H1 (cell line): ENCODE measurements around the gene ATF7IP2. TPM values are rescaled to one million over a fixed set of nuclear protein-coding genes. Genes with fewer than 3 reads are reported as not detected.

Experiments
- CTCF ChIA-PET: fragments of 300-600 bp; sonication (Branson Sonifier 250); formaldehyde crosslinking; loops from one replicate; lab custom pipeline; 2021; ENCODE audit not compliant: partially characterized antibody; lab: Charles Lee
- POLR2A ChIA-PET: fragments of 300-600 bp; sonication (Branson Sonifier 250); formaldehyde crosslinking; loops from one replicate; lab custom pipeline; 2021; ENCODE audit warnings: inconsistent platforms; ENCODE audit not compliant: partially characterized antibody; lab: Charles Lee
- DNase-seq, 2 experiments: peaks; one replicate each; pipeline versions ENCODE4 v3.0.0 to v3.0.0-alpha.2; 2010 to 2022; ENCODE audit warnings: low spot score in 2 of 2, low read depth in 1 of 2, mixed read lengths in 1 of 2
- FAIRE-seq: peaks from 2 replicates; lab custom pipeline; 2011; peaks lifted over from hg19 to GRCh38; lab: Jason Lieb, UNC
- H2AFZ ChIP-seq: 2 replicates; pipeline ENCODE4 v1.8.1; 2012; ENCODE audit warnings: low read length, inconsistent platforms
- H2AK5ac ChIP-seq: 2 replicates; pipeline ENCODE4 v1.6.1; 2013; ENCODE audit warnings: low read depth, low read length
- H2BK120ac ChIP-seq: replicated peaks from 2 replicates; pipeline ENCODE3; 2013; ENCODE audit warnings: low read depth, low read length, inconsistent platforms
- H2BK12ac ChIP-seq: 2 replicates; pipeline ENCODE4 v1.6.1; 2013; ENCODE audit warnings: low read depth, low read length
- H2BK15ac ChIP-seq: 2 replicates; pipeline ENCODE4 v1.6.1; 2013; ENCODE audit warnings: low read length
- H2BK20ac ChIP-seq: 2 replicates; pipeline ENCODE4 v1.6.1; 2013; ENCODE audit warnings: low read length
- H2BK5ac ChIP-seq: 2 replicates; pipeline ENCODE4 v1.6.1; 2013; ENCODE audit warnings: low read depth, low read length
- H3K14ac ChIP-seq: 2 replicates; pipeline ENCODE4 v1.6.1; 2013; ENCODE audit warnings: inconsistent platforms; ENCODE audit not compliant: insufficient read length
- H3K18ac ChIP-seq: 2 replicates; pipeline ENCODE4 v1.6.1; 2013; ENCODE audit warnings: low read length; ENCODE audit errors: extremely low read depth
- H3K23ac ChIP-seq: 2 replicates; pipeline ENCODE4 v1.6.1; 2013; ENCODE audit warnings: inconsistent platforms; ENCODE audit not compliant: insufficient read length
- H3K23me2 ChIP-seq: 2 replicates; pipeline ENCODE4 v1.6.1; 2013; ENCODE audit warnings: low read depth, low read length
- H3K27ac ChIP-seq: 2 replicates; pipeline ENCODE4 v1.6.1; 2011; ENCODE audit warnings: low read depth, low read length, inconsistent platforms
- H3K27me3 ChIP-seq, 4 experiments: replicated peaks in 1 of 4; 1 replicate in 1 of 4; 2 replicates in 3 of 4; pipeline versions ENCODE4 v1.6.1 to v1.8.1; 2011 to 2013; ENCODE audit warnings: low read length in 3 of 4, mild to moderate bottlenecking in 3 of 4, inconsistent platforms in 2 of 4, mixed read lengths in 2 of 4, moderate library complexity in 1 of 4; ENCODE audit not compliant: control insufficient read depth in 3 of 4, insufficient read depth in 3 of 4; ENCODE audit errors: extremely low read depth in 1 of 4
- H3K36me3 ChIP-seq, 4 experiments: 2 replicates each; pipeline versions ENCODE4 v1.6.1 to v1.8.1; 2011 to 2013; ENCODE audit warnings: mild to moderate bottlenecking in 4 of 4, low read length in 3 of 4, moderate library complexity in 2 of 4, control low read depth in 1 of 4, inconsistent platforms in 1 of 4; ENCODE audit not compliant: insufficient read depth in 4 of 4, control insufficient read depth in 2 of 4
- H3K4ac ChIP-seq: replicated peaks from 2 replicates; pipeline ENCODE3; 2013; ENCODE audit warnings: low read length, low read depth, mixed read lengths, inconsistent platforms; ENCODE audit not compliant: insufficient read length
- H3K4me1 ChIP-seq, 4 experiments: replicated peaks in 1 of 4; 1 replicate in 1 of 4; 2 replicates in 3 of 4; pipeline versions ENCODE4 v1.6.1 to v1.8.1; 2011 to 2013; ENCODE audit warnings: low read length in 3 of 4, inconsistent platforms in 2 of 4, mixed read lengths in 1 of 4; ENCODE audit not compliant: insufficient read depth in 4 of 4, control insufficient read depth in 3 of 4
- H3K4me2 ChIP-seq, 2 experiments: 2 replicates each; pipeline versions ENCODE4 v1.6.1 to v1.8.1; 2011 to 2013; ENCODE audit warnings: low read depth in 2 of 2, low read length in 2 of 2, control low read depth in 1 of 2, inconsistent platforms in 1 of 2, mild to moderate bottlenecking in 1 of 2; ENCODE audit not compliant: insufficient read depth in 1 of 2
- H3K4me3 ChIP-seq, 4 experiments: fragments of 200-600, 300-600 bp in 1 of 4; sonication (generic), shearing (Covaris generic), sonication (Bioruptor Twin) in 1 of 4; 2 replicates each; pipeline versions ENCODE4 v1.5.1 to v1.8.1; 2011 to 2016; ENCODE audit warnings: low read length in 4 of 4, low read depth in 3 of 4, control low read depth in 2 of 4, inconsistent platforms in 2 of 4, mild to moderate bottlenecking in 2 of 4, mixed read lengths in 1 of 4, moderate library complexity in 1 of 4; ENCODE audit not compliant: insufficient read depth in 2 of 4; ENCODE audit errors: extremely low read depth in 1 of 4
- H3K56ac ChIP-seq: replicated peaks from 2 replicates; pipeline ENCODE3; 2013; ENCODE audit warnings: low read depth, mild to moderate bottlenecking, mixed read lengths, low read length, inconsistent platforms; ENCODE audit not compliant: insufficient read length
- H3K79me1 ChIP-seq: 2 replicates; pipeline ENCODE4 v1.6.1; 2013; ENCODE audit warnings: low read depth, low read length, control low read depth
- H3K79me2 ChIP-seq, 2 experiments: 2 replicates each; pipeline versions ENCODE4 v1.6.1 to v1.8.1; 2012 to 2013; ENCODE audit warnings: low read length in 2 of 2, mild to moderate bottlenecking in 2 of 2, inconsistent platforms in 1 of 2; ENCODE audit not compliant: insufficient read depth in 2 of 2, control insufficient read depth in 1 of 2
- H3K9ac ChIP-seq, 4 experiments: replicated peaks in 1 of 4; 1 replicate in 1 of 4; 2 replicates in 3 of 4; pipeline versions ENCODE4 v1.6.1 to v1.8.1; 2011 to 2013; ENCODE audit warnings: low read depth in 3 of 4, low read length in 3 of 4, control low read depth in 2 of 4, mild to moderate bottlenecking in 2 of 4, moderate library complexity in 2 of 4, inconsistent platforms in 1 of 4; ENCODE audit errors: extremely low read depth in 1 of 4
- H3K9me3 ChIP-seq, 2 experiments: 2 replicates each; pipeline versions ENCODE4 v1.6.1 to v1.8.1; 2012 to 2013; ENCODE audit warnings: mild to moderate bottlenecking in 2 of 2, moderate library complexity in 2 of 2, control low read depth in 1 of 2, inconsistent platforms in 1 of 2, low read depth in 1 of 2, low read length in 1 of 2, mixed read lengths in 1 of 2; ENCODE audit not compliant: insufficient read depth in 2 of 2
- H4K20me1 ChIP-seq, 2 experiments: replicated peaks in 1 of 2; 2 replicates each; pipeline versions ENCODE3 to v1.8.1; 2011 to 2013; ENCODE audit warnings: inconsistent platforms in 2 of 2, low read length in 2 of 2, mild to moderate bottlenecking in 1 of 2; ENCODE audit not compliant: insufficient read depth in 2 of 2, control insufficient read depth in 1 of 2
- H4K5ac ChIP-seq: 2 replicates; pipeline ENCODE4 v1.6.1; 2013; ENCODE audit warnings: low read length, low read depth, mixed read lengths, inconsistent platforms; ENCODE audit not compliant: insufficient read length
- H4K8ac ChIP-seq: 2 replicates; pipeline ENCODE4 v1.8.0; 2013; ENCODE audit warnings: mild to moderate bottlenecking, moderate library complexity, low read length, inconsistent platforms; ENCODE audit not compliant: insufficient read depth; ENCODE audit errors: extremely low read depth
- H4K91ac ChIP-seq: replicated peaks from 2 replicates; pipeline ENCODE3; 2013; ENCODE audit warnings: low read length, mixed read lengths, inconsistent platforms; ENCODE audit not compliant: insufficient read length
- CBX5 ChIP-seq: fragments of 300-800, 300-1000 bp; sonication (generic); IDR thresholded peaks from 2 replicates; pipeline ENCODE4 v1.7.1; 2016; ENCODE audit warnings: antibody characterized with exemption, low read length, low read depth
- CHD1 ChIP-seq: IDR thresholded peaks from 2 replicates; pipeline ENCODE4 v1.6.1; 2012; ENCODE audit warnings: low read depth, low read length, improper control_type of control experiment
- CHD2 ChIP-seq: IDR thresholded peaks from 2 replicates; pipeline ENCODE4 v1.6.1; 2012; ENCODE audit warnings: low read length, improper control_type of control experiment
- HDAC6 ChIP-seq: IDR thresholded peaks from one replicate; pipeline ENCODE4 v1.7.1; 2012; ENCODE audit warnings: low read depth, mild to moderate bottlenecking, inconsistent platforms, low read length, moderate library complexity
- KDM5A ChIP-seq: fragments of 200-600 bp; IDR thresholded peaks from 2 replicates; pipeline ENCODE4 v1.7.1; 2012; ENCODE audit warnings: mild to moderate bottlenecking, low read length, inconsistent platforms, mixed read lengths
- MAFK ChIP-seq: IDR thresholded peaks from 2 replicates; pipeline ENCODE4 v1.6.1; 2012; ENCODE audit warnings: low read depth, mild to moderate bottlenecking, improper control_type of control experiment, low read length
- POLR2A ChIP-seq, 2 experiments: IDR thresholded peaks; 1 replicate in 1 of 2; 2 replicates in 1 of 2; pipeline ENCODE4 v1.6.1; 2011; ENCODE audit warnings: low read depth in 2 of 2, low read length in 2 of 2, mild to moderate bottlenecking in 2 of 2; ENCODE audit errors: control extremely low read depth in 1 of 2
- POU5F1 ChIP-seq: IDR thresholded peaks from 2 replicates; pipeline ENCODE4 v1.6.1; 2011; ENCODE audit warnings: low read depth, mild to moderate bottlenecking, low read length, moderate library complexity
- RAD21 ChIP-seq, 2 experiments: IDR thresholded peaks in 1 of 2; conservative IDR thresholded peaks in 1 of 2; 2 replicates each; pipeline ENCODE4 v1.6.1; 2011; ENCODE audit warnings: low read depth in 2 of 2, low read length in 2 of 2, improper control_type of control experiment in 1 of 2, inconsistent platforms in 1 of 2, mild to moderate bottlenecking in 1 of 2, moderate library complexity in 1 of 2
- RBBP5 ChIP-seq: IDR thresholded peaks from 2 replicates; pipeline ENCODE4 v1.7.1; 2012; ENCODE audit warnings: low read depth, mild to moderate bottlenecking, inconsistent platforms, low read length, moderate library complexity, borderline replicate concordance
- RFX5 ChIP-seq: IDR thresholded peaks from 2 replicates; pipeline ENCODE4 v1.6.1; 2011; ENCODE audit warnings: low read depth, low read length, improper control_type of control experiment, borderline replicate concordance
- SIN3A ChIP-seq, 2 experiments: IDR thresholded peaks in 1 of 2; conservative IDR thresholded peaks in 1 of 2; 2 replicates each; pipeline ENCODE4 v1.6.1; 2011 to 2012; ENCODE audit warnings: low read length in 2 of 2, improper control_type of control experiment in 1 of 2, low read depth in 1 of 2, mild to moderate bottlenecking in 1 of 2
- WGBS, 2 experiments: shearing (Covaris generic) in 1 of 2; methylation state at CpG; one replicate each; pipeline versions ENCODE4 v1.1.6 to v1.1.7; 2013 to 2015; ENCODE audit warnings: low lambda C conversion rate in 2 of 2, mixed read lengths in 2 of 2, inconsistent platforms in 1 of 2, low coverage in 1 of 2, missing lambda C conversion rate in 1 of 2; ENCODE audit not compliant: insufficient replicate concordance in 2 of 2, insufficient coverage in 1 of 2, insufficient read length in 1 of 2; ENCODE audit errors: extremely low coverage in 1 of 2, missing lambda C conversion rate in 1 of 2; 5-methylcytosine and 5-hydroxymethylcytosine counted together
- polyA plus RNA-seq, 7 experiments: library from polyadenylated mRNA; depleted of rRNA in 3 of 7; stranded (reverse) in 5 of 7; unstranded in 2 of 7; fragments of >200 nt in 5 of 7; fragments of 200-250 nt in 2 of 7; gene quantifications; 1 replicate in 5 of 7; 2 replicates in 1 of 7; 4 replicates in 1 of 7; pipeline versions ENCODE4 v1.2.1 to v1.2.3, GENCODE V29; 2011 to 2013; ENCODE audit warnings: missing spikeins in 2 of 7, mixed read lengths in 2 of 7
- total RNA-seq: library from RNA; stranded (reverse); fragmentation: NEBNext Ultra II Directional; extraction: Animal tissue kit (Norgen Biotek cat#: 25700); gene quantifications from 2 replicates; pipeline ENCODE4 v1.2.1, GENCODE V29; 2021

Gene ATF7IP2
- total and polyA plus RNA-seq, 2 of the 8 experiments (the other 6 are each of a cell fraction or from before 2014, with no cell fraction given), result 28.7 to 32.8 TPM

- H2AFZ ChIP-seq, result no peak overlapping the region
- H3K27me3 ChIP-seq, result no peaks in the 10 kb centered on the region; a peak in 1 of 7 replicates
- no peak overlapping the region for H4K5ac ChIP-seq
- H3K14ac ChIP-seq, result no peak overlapping the region
- DNase-seq, result no peak
- H2BK20ac ChIP-seq, result no peak overlapping the region
- peaks cover 0 to 6% (median 2%) of the 10 kb centered on the region in 4 experiments; a peak in 2 of 8 replicates for H3K36me3 ChIP-seq
- WGBS, 2 experiments, result 91% methylated on average over 1 of the region's 1 CpG; no CpG with 5 or more reads in 1 of the 2 experiments
- no peak overlapping the region for H3K56ac ChIP-seq
- H3K4ac ChIP-seq, result no peak overlapping the region
- no peak overlapping the region for H2BK120ac ChIP-seq
- no peak overlapping the region for H3K9ac ChIP-seq
- no peak overlapping the region for H3K4me2 ChIP-seq
- no peak overlapping the region for H3K18ac ChIP-seq
- H3K23me2 ChIP-seq, result no peaks in the 10 kb centered on the region
- ChIA-PET POLR2A (no interaction called here), CTCF (interaction anchor here (0.6 to 1.4 kb wide), 3 partner anchors 13 to 540 kb away, joined by 3 to 4 read pairs (median 3); no protein-coding TSS in a partner anchor)
- no peak overlapping the region for H3K27ac ChIP-seq
- H2BK12ac ChIP-seq, result no peak overlapping the region
- no peak overlapping the region for H2BK15ac ChIP-seq
- H4K8ac ChIP-seq, result no peak overlapping the region
- H3K9me3 ChIP-seq, result no peaks in the 10 kb centered on the region
- H2AK5ac ChIP-seq, result no peak overlapping the region
- H4K20me1 ChIP-seq, result peaks cover 0 to 2% of the 10 kb centered on the region in 2 experiments
- no peak overlapping the region for H3K4me3 ChIP-seq
- peaks cover 2% of the 10 kb centered on the region; the same call in 1 of the 2 replicates for H3K79me1 ChIP-seq
- H4K91ac ChIP-seq, result no peak overlapping the region
- TF ChIP-seq MAFK, result no peak
- no peak for TF ChIP-seq POU5F1
- no peak for TF ChIP-seq SIN3A (conservative IDR thresholded peaks at IDR 0.05 in 1 of 2, IDR thresholded peaks at IDR 0.05 in 1 of 2; ENCODE audit: low read depth in 1 of 2, low read length in 2 of 2)
- TF ChIP-seq CHD1, result no peak
- TF ChIP-seq POLR2A (IDR thresholded peaks at IDR 0.05; ENCODE audit: control extremely low read depth in 1 of 2, low read depth in 2 of 2, low read length in 2 of 2), result no peak
- TF ChIP-seq RFX5, result no peak
- no peak for TF ChIP-seq RAD21 (IDR thresholded peaks at IDR 0.05 in 1 of 2, conservative IDR thresholded peaks at IDR 0.05 in 1 of 2; ENCODE audit: low read depth in 2 of 2, low read length in 2 of 2)
- no peak for TF ChIP-seq RBBP5
- TF ChIP-seq CHD2, result no peak
- no peak for TF ChIP-seq HDAC6
- TF ChIP-seq KDM5A, result no peak
- no peak for TF ChIP-seq CBX5
- TF ChIP-seq, all 59 proteins: peak for 0
- H3K23ac ChIP-seq, result no peak overlapping the region
- peaks cover 0 to 80% of the 10 kb centered on the region in 2 experiments; a peak in 2 of 4 replicates for H3K79me2 ChIP-seq
- no peak overlapping the region for H2BK5ac ChIP-seq
- no peaks in the 10 kb centered on the region for H3K4me1 ChIP-seq
- no peak for FAIRE-seq
These were observed 17.1 kb downstream of the ATF7IP2 start for GRCh38 chr16:10402975-10403374.
